SH-SY5Y (cell line): ENCODE data around the gene PTPRG.

Source experiments
- GATA2 ChIP-seq: IDR thresholded peaks from 2 replicates; pipeline ENCODE4 v1.6.1; 2011; ENCODE audit warnings: mild to moderate bottlenecking, low read depth, low read length
- GATA3 ChIP-seq: IDR thresholded peaks from 2 replicates; pipeline ENCODE4 v1.6.1; 2011; ENCODE audit warnings: low read depth, mild to moderate bottlenecking, low read length, moderate library complexity

GRCh38 chr3:62122819-62123218 is 561.4 kb downstream of the PTPRG start:
- no peak for TF ChIP-seq GATA2
- no peak for TF ChIP-seq GATA3
